ENCODE measurements around the gene TGFBRAP1. TPM values are rescaled to one million over a fixed set of nuclear protein-coding genes. Genes with fewer than 3 reads are reported as not detected.

Gene TGFBRAP1
- total and polyA plus RNA-seq, 9 of the 15 experiments (the other 6 are each of a cell fraction or from before 2014, with no cell fraction given) = 3.7 to 18.0 (median 11.0) TPM

- Histone ChIP-seq H3K4me1 (replicated peaks in 1 of 2; ENCODE audit: control insufficient read depth in 2 of 2, insufficient read depth in 2 of 2, low read length in 2 of 2) (no peaks in the 10 kb centered on the region), H2AFZ (ENCODE audit: low read depth, low read length) (no peak overlapping the region), H3K4me3 (no peak overlapping the region), H3K27ac (ENCODE audit: extremely low read depth, low read depth, low read length) (no peak overlapping the region), H3K79me2 (ENCODE audit: control insufficient read depth, insufficient read depth, low read length) (no peaks in the 10 kb centered on the region), H4K20me1 (replicated peaks; ENCODE audit: control insufficient read depth, insufficient read depth, low read length) (0 out of 2 replicates have a peak, but pooled peaks cover 3% of the 10 kb centered on the region), H3K9me1 (ENCODE audit: control insufficient read depth, insufficient read depth, low read length) (no peaks in the 10 kb centered on the region), H3K27me3 (ENCODE audit: control insufficient read depth in 2 of 2, insufficient read depth in 2 of 2, low read length in 2 of 2) (no peaks in the 10 kb centered on the region), H3K9me3 (replicated peaks; ENCODE audit: control insufficient read depth, insufficient read depth, low read depth, low read length) (peaks cover 2% of the 10 kb centered on the region; the same call in 1 of the 2 replicates), H3K9ac (ENCODE audit: insufficient read depth in 1 of 2, low read depth in 2 of 2, low read length in 2 of 2) (no peak overlapping the region), H3K36me3 (ENCODE audit: control insufficient read depth, insufficient read depth, low read length) (peaks cover 79% of the 10 kb centered on the region), H3K4me2 (ENCODE audit: insufficient read depth, low read length) (no peak overlapping the region)
- peak; percentile 61; the same call in 1 of the 2 replicates for TF ChIP-seq C11orf30 (IDR thresholded peaks at IDR 0.05; ENCODE audit: low read depth)
- peak; percentile 52; the same call in 1 of the 2 replicates for TF ChIP-seq MAFG (tag; conservative IDR thresholded peaks at IDR 0.05)
- TF ChIP-seq MAFF (IDR thresholded peaks at IDR 0.05; ENCODE audit: low read length) = peak; percentile 15; the same call in 1 of the 2 replicates
- no peak for TF ChIP-seq ZNF121 (CRISPR knock-in tag; conservative IDR thresholded peaks at IDR 0.05)
- TF ChIP-seq RBFOX2 (IDR thresholded peaks at IDR 0.05; ENCODE audit: low read depth, low read length) = no peak
- TF ChIP-seq ZNF316 (IDR thresholded peaks at IDR 0.05) = peak; percentile 73
- TF ChIP-seq MAFK (IDR thresholded peaks at IDR 0.05; ENCODE audit: low read length) = 0 out of 2 replicates have a peak, but pooled peaks have one; percentile 37
- ChIA-PET POLR2A (no interaction called here), CTCF (ENCODE audit: low intra/inter-chr PET ratio) (no interaction called here)
- FAIRE-seq (no peak), DNase-seq (ENCODE audit: extremely low read depth in 1 of 4, low spot score in 3 of 4) (no peak), ATAC-seq (no peak)
- BruUV-seq (replicated peaks) = no TSS peak
- in situ Hi-C loops (cut with MboI) = no loop called here
- WGBS (ENCODE audit: insufficient coverage, low coverage, missing lambda C conversion rate) = 81% methylated on average over 11 of the region's 11 CpGs
- intact Hi-C loops (cut with micrococcal nuclease) = no loop called here
Observed at GRCh38 chr2:105361102-105361889, 31.8 kb upstream of the TGFBRAP1 start.
